HepG2 (cell line): Measurements from ENCODE around the gene HTRA2. TPM values are rescaled to one million over a fixed set of nuclear protein-coding genes. Genes with fewer than 3 reads are reported as not detected.

ENCODE experiments used
- ARNT2 ChIP-seq: sonication (generic); formaldehyde crosslinking; IDR thresholded peaks from 2 replicates; pipeline ENCODE4 v1.8.0; 2022; ENCODE audit warnings: mild to moderate bottlenecking, low read depth, missing genetic modification reagents, moderate library complexity
- FOXA3 ChIP-seq: IDR thresholded peaks from 2 replicates; pipeline ENCODE4 v1.6.1; 2016; ENCODE audit warnings: missing genetic modification reagents, missing compliant biosample characterization
- KDM3A ChIP-seq: IDR thresholded peaks from 2 replicates; pipeline ENCODE4 v1.6.1; 2018; ENCODE audit warnings: low read depth, missing compliant biosample characterization
- NFKBIZ ChIP-seq: IDR thresholded peaks from 2 replicates; pipeline ENCODE4 v1.6.1; 2018; ENCODE audit warnings: missing genetic modification reagents, missing compliant biosample characterization
- NR2F6 ChIP-seq, 2 experiments: IDR thresholded peaks; 2 replicates each; pipeline ENCODE4 v1.6.1; 2016; ENCODE audit warnings: antibody characterized with exemption in 1 of 2, mild to moderate bottlenecking in 1 of 2
- PAX8 ChIP-seq: sonication (generic); formaldehyde crosslinking; IDR thresholded peaks from 2 replicates; pipeline ENCODE4 v1.8.0; 2022; ENCODE audit warnings: mild to moderate bottlenecking, missing genetic modification reagents, borderline replicate concordance
- SMARCC2 ChIP-seq: fragments of 450-650 bp; IDR thresholded peaks from 2 replicates; pipeline ENCODE4 v1.6.1; 2017; ENCODE audit warnings: antibody characterized with exemption, mild to moderate bottlenecking
- SMYD3 ChIP-seq: sonication (generic); formaldehyde crosslinking; IDR thresholded peaks from 2 replicates; pipeline ENCODE4 v1.8.1; 2023; ENCODE audit warnings: mild to moderate bottlenecking, missing genetic modification reagents
- SP1 ChIP-seq, 2 experiments: fragments of 450-650 bp in 1 of 2; sonication (generic) in 1 of 2; formaldehyde crosslinking in 1 of 2; IDR thresholded peaks; 2 replicates each; pipeline versions ENCODE4 v1.4.0 to v1.6.1; 2016 to 2020; ENCODE audit warnings: missing genetic modification reagents in 1 of 2
- ZFP1 ChIP-seq: IDR thresholded peaks from 2 replicates; pipeline ENCODE4 v1.6.1; 2016
- ZNF577 ChIP-seq: sonication (generic); formaldehyde crosslinking; IDR thresholded peaks from 2 replicates; pipeline ENCODE4 v1.4.0; 2020; ENCODE audit warnings: mild to moderate bottlenecking, low read depth, missing genetic modification reagents, borderline replicate concordance
- ZNF773 ChIP-seq: sonication (generic); formaldehyde crosslinking; IDR thresholded peaks from 2 replicates; pipeline ENCODE4 v1.4.0; 2020; ENCODE audit warnings: missing genetic modification reagents, borderline replicate concordance
- ZNF775 ChIP-seq: sonication (generic); formaldehyde crosslinking; IDR thresholded peaks from 2 replicates; pipeline ENCODE4 v1.4.0; 2020; ENCODE audit warnings: missing genetic modification reagents, mild to moderate bottlenecking, moderate library complexity, borderline replicate concordance
- ZSCAN9 ChIP-seq: IDR thresholded peaks from 2 replicates; pipeline ENCODE4 v1.6.1; 2016; ENCODE audit warnings: borderline replicate concordance
- polyA plus RNA-seq, 8 experiments: library from polyadenylated mRNA; depleted of rRNA in 3 of 8; stranded (reverse) in 7 of 8; unstranded in 1 of 8; fragments of >200 nt; fragmentation: Illumina TruSeq in 4 of 8; extraction: Trizol in 4 of 8; gene quantifications; 2 replicates each; pipeline versions ENCODE4 v1.2.1 to v1.2.3, GENCODE V29; 2011 to 2016; ENCODE audit warnings: low read depth in 4 of 8, missing spikeins in 1 of 8, mixed read lengths in 1 of 8; ENCODE audit not compliant: insufficient read depth in 1 of 8
- total RNA-seq, 5 experiments: library from RNA; depleted of rRNA; stranded (reverse); fragments of >200 nt; fragmentation: Illumina TruSeq; extraction: Trizol; gene quantifications; 2 replicates each; pipeline ENCODE4 v1.2.3, GENCODE V29; 2016; ENCODE audit warnings: low read depth in 1 of 5
- TF ChIP-seq, protein P1 (sequence below): sonication (generic); formaldehyde crosslinking; IDR thresholded peaks from 2 replicates; pipeline ENCODE4 v1.5.0; 2020; ENCODE audit warnings: missing genetic modification reagents
- TF ChIP-seq, protein P2 (sequence below): IDR thresholded peaks from 2 replicates; pipeline ENCODE4 v1.6.1; 2016; ENCODE audit warnings: control low read depth
- TF ChIP-seq, protein P3 (sequence below): sonication (generic); formaldehyde crosslinking; IDR thresholded peaks from 2 replicates; pipeline ENCODE4 v1.4.0; 2020; ENCODE audit warnings: missing genetic modification reagents
- TF ChIP-seq, protein P4 (sequence below): sonication (generic); formaldehyde crosslinking; IDR thresholded peaks from 2 replicates; pipeline ENCODE4 v1.9.0; 2021; ENCODE audit warnings: missing genetic modification reagents, borderline replicate concordance
- TF ChIP-seq, protein P5 (sequence below): sonication (generic); formaldehyde crosslinking; IDR thresholded peaks from 2 replicates; pipeline ENCODE4 v1.4.0; 2020; ENCODE audit warnings: mild to moderate bottlenecking, low read depth, missing genetic modification reagents

HTRA2 gene
- total and polyA plus RNA-seq, 2 of the 13 experiments (the other 11 are each of a cell fraction or from before 2014, with no cell fraction given): 47.7 to 50.3 TPM

DNA sequence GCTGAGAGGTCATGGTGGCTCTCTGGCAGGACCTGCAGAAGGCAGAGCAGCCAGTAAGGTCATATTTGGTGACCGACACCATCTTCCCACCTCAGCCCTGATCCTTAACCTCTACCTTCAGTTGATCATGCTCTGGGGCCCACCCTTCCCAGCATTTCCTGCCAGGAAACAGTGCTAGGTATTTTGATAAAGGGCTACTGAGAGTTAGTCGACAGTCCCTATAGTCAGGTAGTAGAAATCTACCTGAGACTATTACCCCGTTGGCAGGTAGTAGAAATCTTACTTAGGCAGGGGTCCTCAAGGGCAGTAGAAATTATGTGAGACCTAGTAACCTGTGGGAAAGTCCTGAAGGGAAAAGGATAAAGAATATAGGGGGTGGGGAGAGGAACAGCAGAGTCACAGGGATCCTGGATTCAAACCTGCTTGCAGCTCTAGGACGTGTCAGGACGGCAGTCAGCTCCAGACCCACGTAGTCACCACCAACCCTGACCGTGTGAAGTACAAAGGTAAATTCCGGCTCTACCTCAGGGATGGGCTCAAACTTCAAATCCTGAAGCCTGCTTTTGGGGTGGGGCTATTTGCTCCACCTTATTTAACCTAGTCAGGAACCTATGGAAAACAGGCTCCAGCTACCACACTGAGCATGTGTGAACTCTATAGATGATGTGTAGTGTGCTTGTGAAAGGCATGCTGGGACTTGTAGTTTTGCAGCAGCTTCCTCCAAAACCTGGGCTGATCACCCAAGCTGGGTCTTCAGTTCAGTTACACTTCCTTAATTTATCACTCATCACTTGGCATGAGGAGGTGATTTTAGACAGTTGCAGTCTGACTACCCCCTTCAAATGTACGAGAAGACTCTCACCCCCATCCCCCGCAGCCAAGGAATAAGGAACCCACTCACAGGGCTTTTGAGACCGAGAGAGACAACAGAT, 3.8 kb upstream of the HTRA2 start, which contains the start of gene DQX1 (continued):
- TF ChIP-seq NR2F6 (IDR thresholded peaks at IDR 0.05) (no peak), NR2F6 (CRISPR knock-in tag; IDR thresholded peaks at IDR 0.05) (peak; percentile 64; the same call in 1 of the 2 replicates), ZSCAN9 (CRISPR knock-in tag) (peak; percentile 87), PAX8 (no peak), ZNF773 (no peak), ARNT2 (peak; percentile 46), SMYD3 (CRISPR knock-in tag) (no peak), NFKBIZ (0 out of 2 replicates have a peak, but pooled peaks have one; percentile 68), ZNF775 (no peak), KDM3A (CRISPR knock-in tag) (no peak), SP1 (IDR thresholded peaks at IDR 0.05) (no peak), SP1 (CRISPR knock-in tag; IDR thresholded peaks at IDR 0.05) (0 out of 2 replicates have a peak, but pooled peaks have one; percentile 17), SMARCC2 (no peak), FOXA3 (CRISPR knock-in tag) (peak; percentile 64; the same call in 1 of the 2 replicates), ZNF577 (no peak), ZFP1 (0 out of 2 replicates have a peak, but pooled peaks have one; percentile 73)
- TF ChIP-seq, protein P1, sequence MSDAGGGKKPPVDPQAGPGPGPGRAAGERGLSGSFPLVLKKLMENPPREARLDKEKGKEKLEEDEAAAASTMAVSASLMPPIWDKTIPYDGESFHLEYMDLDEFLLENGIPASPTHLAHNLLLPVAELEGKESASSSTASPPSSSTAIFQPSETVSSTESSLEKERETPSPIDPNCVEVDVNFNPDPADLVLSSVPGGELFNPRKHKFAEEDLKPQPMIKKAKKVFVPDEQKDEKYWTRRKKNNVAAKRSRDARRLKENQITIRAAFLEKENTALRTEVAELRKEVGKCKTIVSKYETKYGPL (CRISPR knock-in tag): peak; percentile 21; the same call in 1 of the 2 replicates
- TF ChIP-seq, protein P2, sequence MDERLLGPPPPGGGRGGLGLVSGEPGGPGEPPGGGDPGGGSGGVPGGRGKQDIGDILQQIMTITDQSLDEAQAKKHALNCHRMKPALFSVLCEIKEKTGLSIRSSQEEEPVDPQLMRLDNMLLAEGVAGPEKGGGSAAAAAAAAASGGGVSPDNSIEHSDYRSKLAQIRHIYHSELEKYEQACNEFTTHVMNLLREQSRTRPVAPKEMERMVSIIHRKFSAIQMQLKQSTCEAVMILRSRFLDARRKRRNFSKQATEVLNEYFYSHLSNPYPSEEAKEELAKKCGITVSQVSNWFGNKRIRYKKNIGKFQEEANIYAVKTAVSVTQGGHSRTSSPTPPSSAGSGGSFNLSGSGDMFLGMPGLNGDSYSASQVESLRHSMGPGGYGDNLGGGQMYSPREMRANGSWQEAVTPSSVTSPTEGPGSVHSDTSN: no peak
- TF ChIP-seq, protein P3, sequence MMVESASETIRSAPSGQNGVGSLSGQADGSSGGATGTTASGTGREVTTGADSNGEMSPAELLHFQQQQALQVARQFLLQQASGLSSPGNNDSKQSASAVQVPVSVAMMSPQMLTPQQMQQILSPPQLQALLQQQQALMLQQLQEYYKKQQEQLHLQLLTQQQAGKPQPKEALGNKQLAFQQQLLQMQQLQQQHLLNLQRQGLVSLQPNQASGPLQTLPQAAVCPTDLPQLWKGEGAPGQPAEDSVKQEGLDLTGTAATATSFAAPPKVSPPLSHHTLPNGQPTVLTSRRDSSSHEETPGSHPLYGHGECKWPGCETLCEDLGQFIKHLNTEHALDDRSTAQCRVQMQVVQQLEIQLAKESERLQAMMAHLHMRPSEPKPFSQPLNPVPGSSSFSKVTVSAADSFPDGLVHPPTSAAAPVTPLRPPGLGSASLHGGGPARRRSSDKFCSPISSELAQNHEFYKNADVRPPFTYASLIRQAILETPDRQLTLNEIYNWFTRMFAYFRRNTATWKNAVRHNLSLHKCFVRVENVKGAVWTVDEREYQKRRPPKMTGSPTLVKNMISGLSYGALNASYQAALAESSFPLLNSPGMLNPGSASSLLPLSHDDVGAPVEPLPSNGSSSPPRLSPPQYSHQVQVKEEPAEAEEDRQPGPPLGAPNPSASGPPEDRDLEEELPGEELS: peak; percentile 36; the same call in 1 of the 2 replicates
- TF ChIP-seq, protein P4, sequence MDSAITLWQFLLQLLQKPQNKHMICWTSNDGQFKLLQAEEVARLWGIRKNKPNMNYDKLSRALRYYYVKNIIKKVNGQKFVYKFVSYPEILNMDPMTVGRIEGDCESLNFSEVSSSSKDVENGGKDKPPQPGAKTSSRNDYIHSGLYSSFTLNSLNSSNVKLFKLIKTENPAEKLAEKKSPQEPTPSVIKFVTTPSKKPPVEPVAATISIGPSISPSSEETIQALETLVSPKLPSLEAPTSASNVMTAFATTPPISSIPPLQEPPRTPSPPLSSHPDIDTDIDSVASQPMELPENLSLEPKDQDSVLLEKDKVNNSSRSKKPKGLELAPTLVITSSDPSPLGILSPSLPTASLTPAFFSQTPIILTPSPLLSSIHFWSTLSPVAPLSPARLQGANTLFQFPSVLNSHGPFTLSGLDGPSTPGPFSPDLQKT (CRISPR knock-in tag): no peak
- TF ChIP-seq, protein P5, sequence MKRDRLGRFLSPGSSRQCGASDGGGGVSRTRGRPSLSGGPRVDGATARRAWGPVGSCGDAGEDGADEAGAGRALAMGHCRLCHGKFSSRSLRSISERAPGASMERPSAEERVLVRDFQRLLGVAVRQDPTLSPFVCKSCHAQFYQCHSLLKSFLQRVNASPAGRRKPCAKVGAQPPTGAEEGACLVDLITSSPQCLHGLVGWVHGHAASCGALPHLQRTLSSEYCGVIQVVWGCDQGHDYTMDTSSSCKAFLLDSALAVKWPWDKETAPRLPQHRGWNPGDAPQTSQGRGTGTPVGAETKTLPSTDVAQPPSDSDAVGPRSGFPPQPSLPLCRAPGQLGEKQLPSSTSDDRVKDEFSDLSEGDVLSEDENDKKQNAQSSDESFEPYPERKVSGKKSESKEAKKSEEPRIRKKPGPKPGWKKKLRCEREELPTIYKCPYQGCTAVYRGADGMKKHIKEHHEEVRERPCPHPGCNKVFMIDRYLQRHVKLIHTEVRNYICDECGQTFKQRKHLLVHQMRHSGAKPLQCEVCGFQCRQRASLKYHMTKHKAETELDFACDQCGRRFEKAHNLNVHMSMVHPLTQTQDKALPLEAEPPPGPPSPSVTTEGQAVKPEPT (CRISPR knock-in tag): no peak
